Measurements from ENCODE around the gene GPR39. TPM values are rescaled to one million over a fixed set of nuclear protein-coding genes. Genes with fewer than 3 reads are reported as not detected.

GPR39 gene
- total and polyA plus RNA-seq, 2 donors (not counting 1 experiment from before 2014, with no cell fraction given) = not detected

DNA sequence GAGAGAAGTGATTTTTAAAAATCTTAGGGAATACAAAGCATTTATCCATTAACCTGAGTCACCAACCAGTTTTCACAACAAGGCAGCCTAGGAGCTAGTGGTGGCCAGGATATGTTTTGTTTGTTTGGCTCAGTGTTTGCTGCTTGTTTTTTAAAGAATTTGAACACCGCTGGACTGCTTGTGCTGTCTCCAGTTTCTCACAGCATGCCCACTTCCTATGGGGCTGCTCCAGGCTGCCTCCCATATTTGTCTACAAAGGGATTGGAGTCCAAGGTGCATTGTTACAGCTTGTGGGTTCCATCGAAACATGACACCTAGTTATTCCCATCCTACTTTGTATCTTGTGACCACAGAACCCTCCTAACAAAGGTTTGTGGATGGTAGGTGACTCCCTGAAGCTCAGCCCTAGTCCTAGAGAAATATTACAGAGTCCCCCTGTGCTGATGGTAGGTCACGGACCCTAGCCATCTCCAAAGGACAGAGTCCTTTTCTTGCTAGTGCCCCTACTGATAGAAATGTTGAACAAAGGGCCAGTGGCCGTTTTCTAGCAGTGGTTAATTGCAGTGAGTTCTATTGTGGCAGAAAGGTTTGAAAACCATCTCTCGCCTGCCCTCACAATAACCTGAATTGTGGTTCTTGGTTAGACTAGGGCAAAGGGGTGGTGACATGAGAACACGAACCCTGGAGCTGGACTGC, 23.2 kb downstream of the GPR39 start:
- 73% methylated on average over 4 of the region's 6 CpGs for WGBS (ENCODE audit: insufficient coverage)
- no peaks in the 10 kb centered on the region for H3K79me2 ChIP-seq (ENCODE audit: control insufficient read depth, insufficient read depth, low read length)
- no peaks in the 10 kb centered on the region for H4K20me1 ChIP-seq (ENCODE audit: control insufficient read depth, insufficient read depth, low read length, poor library complexity, severe bottlenecking)
- no peak overlapping the region for H3K4me2 ChIP-seq (replicated peaks; ENCODE audit: low read depth, low read length, poor library complexity, severe bottlenecking)
- H3K27me3 ChIP-seq (replicated peaks in 1 of 4; ENCODE audit: control extremely low read depth in 1 of 4, control insufficient read depth in 3 of 4, insufficient read depth in 4 of 4, low read length in 3 of 4) = no peaks in the 10 kb centered on the region
- no peak overlapping the region for H3K27ac Mint-ChIP-seq
- H3K9me3 ChIP-seq (ENCODE audit: control extremely low read depth in 1 of 3, control insufficient read depth in 2 of 3, insufficient read depth in 1 of 3, low read length in 2 of 3) = peaks cover 0 to 4% (median 0%) of the 10 kb centered on the region in 3 donors
- no peaks in the 10 kb centered on the region for H3K36me3 ChIP-seq (replicated peaks in 1 of 2; ENCODE audit: control extremely low read depth in 1 of 2, control insufficient read depth in 1 of 2, extremely low read depth in 1 of 2, insufficient read depth in 2 of 2, low read length in 1 of 2)
- H3K27me3 Mint-ChIP-seq = peaks cover 3% of the 10 kb centered on the region
- no peak overlapping the region for H3K4me3 Mint-ChIP-seq
- H3K4me1 ChIP-seq (ENCODE audit: control insufficient read depth in 2 of 2, insufficient read depth in 2 of 2, low read length in 2 of 2) = no peaks in the 10 kb centered on the region
- H3K9me3 Mint-ChIP-seq (ENCODE audit: insufficient read depth) = no peaks in the 10 kb centered on the region
- ATAC-seq (ENCODE audit: low read depth) = no peak
- H3K27ac ChIP-seq (ENCODE audit: low read length in 2 of 2) = no peak overlapping the region
- H3K4me1 Mint-ChIP-seq = no peaks in the 10 kb centered on the region
- CTCF ChIA-PET = no interaction called here
- TF ChIP-seq, protein P1, sequence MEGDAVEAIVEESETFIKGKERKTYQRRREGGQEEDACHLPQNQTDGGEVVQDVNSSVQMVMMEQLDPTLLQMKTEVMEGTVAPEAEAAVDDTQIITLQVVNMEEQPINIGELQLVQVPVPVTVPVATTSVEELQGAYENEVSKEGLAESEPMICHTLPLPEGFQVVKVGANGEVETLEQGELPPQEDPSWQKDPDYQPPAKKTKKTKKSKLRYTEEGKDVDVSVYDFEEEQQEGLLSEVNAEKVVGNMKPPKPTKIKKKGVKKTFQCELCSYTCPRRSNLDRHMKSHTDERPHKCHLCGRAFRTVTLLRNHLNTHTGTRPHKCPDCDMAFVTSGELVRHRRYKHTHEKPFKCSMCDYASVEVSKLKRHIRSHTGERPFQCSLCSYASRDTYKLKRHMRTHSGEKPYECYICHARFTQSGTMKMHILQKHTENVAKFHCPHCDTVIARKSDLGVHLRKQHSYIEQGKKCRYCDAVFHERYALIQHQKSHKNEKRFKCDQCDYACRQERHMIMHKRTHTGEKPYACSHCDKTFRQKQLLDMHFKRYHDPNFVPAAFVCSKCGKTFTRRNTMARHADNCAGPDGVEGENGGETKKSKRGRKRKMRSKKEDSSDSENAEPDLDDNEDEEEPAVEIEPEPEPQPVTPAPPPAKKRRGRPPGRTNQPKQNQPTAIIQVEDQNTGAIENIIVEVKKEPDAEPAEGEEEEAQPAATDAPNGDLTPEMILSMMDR (IDR thresholded peaks at IDR 0.05) = no peak
- no peak for TF ChIP-seq EZH2 (IDR thresholded peaks at IDR 0.05; ENCODE audit: borderline replicate concordance, insufficient read depth, low read depth, low read length, poor library complexity, severe bottlenecking)
- DNase-seq = no peak
- no peak overlapping the region for H3K4me3 ChIP-seq (ENCODE audit: control extremely low read depth in 1 of 5, extremely low read depth in 1 of 5, insufficient read depth in 1 of 5, low read depth in 2 of 5, low read length in 4 of 5)
- POLR2A ChIA-PET = no interaction called here
- intact Hi-C loops (cut with micrococcal nuclease) = no loop called here
- no peak overlapping the region for H2AFZ ChIP-seq (ENCODE audit: insufficient read depth, low read depth, low read length, poor library complexity, severe bottlenecking)
- no peak overlapping the region for H3K9ac ChIP-seq (ENCODE audit: low read length)

DNA sequence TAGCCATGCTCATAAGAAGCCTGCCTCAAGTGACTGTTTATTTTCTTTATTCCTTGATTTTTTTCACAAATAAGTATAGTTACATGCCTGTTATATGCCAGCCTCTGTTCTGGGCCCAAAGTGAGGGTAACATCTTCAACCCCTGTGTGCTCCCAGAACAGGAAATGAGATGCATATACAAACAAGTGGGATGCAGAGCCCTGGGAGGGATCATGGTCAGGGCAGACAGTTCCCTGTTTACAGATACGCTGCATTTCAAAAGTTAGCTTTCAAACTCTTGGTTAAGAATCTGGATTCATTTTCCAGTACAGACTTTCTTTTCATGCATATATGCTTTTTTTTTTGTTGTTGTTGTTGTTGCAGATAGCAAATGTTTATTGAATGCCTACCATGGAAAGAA, 24.4 kb downstream of the GPR39 start:
- TF ChIP-seq, protein P1 (IDR thresholded peaks at IDR 0.05) = no peak
- no peak for TF ChIP-seq EZH2 (IDR thresholded peaks at IDR 0.05; ENCODE audit: borderline replicate concordance, insufficient read depth, low read depth, low read length, poor library complexity, severe bottlenecking)
- Histone ChIP-seq H3K4me2 (replicated peaks; ENCODE audit: low read depth, low read length, poor library complexity, severe bottlenecking) (no peak overlapping the region), H3K36me3 (replicated peaks in 1 of 2; ENCODE audit: control extremely low read depth in 1 of 2, control insufficient read depth in 1 of 2, extremely low read depth in 1 of 2, insufficient read depth in 2 of 2, low read length in 1 of 2) (no peaks in the 10 kb centered on the region), H4K20me1 (ENCODE audit: control insufficient read depth, insufficient read depth, low read length, poor library complexity, severe bottlenecking) (no peaks in the 10 kb centered on the region), H3K9me3 (ENCODE audit: control extremely low read depth in 1 of 3, control insufficient read depth in 2 of 3, insufficient read depth in 1 of 3, low read length in 2 of 3) (peaks cover 0 to 4% (median 0%) of the 10 kb centered on the region in 3 donors), H3K4me3 (ENCODE audit: control extremely low read depth in 1 of 5, extremely low read depth in 1 of 5, insufficient read depth in 1 of 5, low read depth in 2 of 5, low read length in 4 of 5) (no peak overlapping the region), H3K9ac (ENCODE audit: low read length) (no peak overlapping the region), H3K4me1 (ENCODE audit: control insufficient read depth in 2 of 2, insufficient read depth in 2 of 2, low read length in 2 of 2) (no peaks in the 10 kb centered on the region), H2AFZ (ENCODE audit: insufficient read depth, low read depth, low read length, poor library complexity, severe bottlenecking) (no peak overlapping the region), H3K79me2 (ENCODE audit: control insufficient read depth, insufficient read depth, low read length) (no peaks in the 10 kb centered on the region), H3K27me3 (replicated peaks in 1 of 4; ENCODE audit: control extremely low read depth in 1 of 4, control insufficient read depth in 3 of 4, insufficient read depth in 4 of 4, low read length in 3 of 4) (no peaks in the 10 kb centered on the region), H3K27ac (ENCODE audit: low read length in 2 of 2) (no peak overlapping the region)
- WGBS (ENCODE audit: insufficient coverage) = no CpG with 5 or more reads among the region's 1 CpG
- ATAC-seq (ENCODE audit: low read depth) (no peak), DNase-seq (no peak)
- H3K4me1 Mint-ChIP-seq = no peaks in the 10 kb centered on the region
- CTCF ChIA-PET = no interaction called here
- no peak overlapping the region for H3K4me3 Mint-ChIP-seq
- H3K27ac Mint-ChIP-seq = no peak overlapping the region
- H3K9me3 Mint-ChIP-seq (ENCODE audit: insufficient read depth) = no peaks in the 10 kb centered on the region
- POLR2A ChIA-PET = no interaction called here
- intact Hi-C loops (cut with micrococcal nuclease) = no loop called here
- H3K27me3 Mint-ChIP-seq = peaks cover 3% of the 10 kb centered on the region

All from B cell (primary cell).